HCT116 (cell line): Measurements from ENCODE around the gene CDK18.

Experiments used
- CEBPB ChIP-seq: IDR thresholded peaks from 2 replicates; pipeline ENCODE4 v1.6.1; 2012; ENCODE audit warnings: low read depth
- CTCF ChIP-seq, 3 experiments: fragments of 200-600 bp in 1 of 3; sonication (generic) in 1 of 3; IDR thresholded peaks in 2 of 3; conservative IDR thresholded peaks in 1 of 3; 2 replicates each; pipeline ENCODE4 v1.5.1; 2012 to 2017; ENCODE audit warnings: low read depth in 2 of 3, low read length in 2 of 3, antibody characterized with exemption in 1 of 3, borderline replicate concordance in 1 of 3, control low read depth in 1 of 3, mild to moderate bottlenecking in 1 of 3, mixed read lengths in 1 of 3, mixed run types in 1 of 3, moderate library complexity in 1 of 3; ENCODE audit not compliant: insufficient read depth in 1 of 3
- ELF1 ChIP-seq: IDR thresholded peaks from 2 replicates; pipeline ENCODE4 v1.6.1; 2012; ENCODE audit warnings: low read depth, borderline replicate concordance
- EZH2phosphoT487 ChIP-seq: fragments of 200-600 bp; IDR thresholded peaks from 2 replicates; pipeline ENCODE4 v1.6.1; 2018; ENCODE audit warnings: antibody characterized with exemption, borderline replicate concordance
- POLR2A ChIP-seq: IDR thresholded peaks from 2 replicates; pipeline ENCODE4 v1.7.0; 2011; ENCODE audit warnings: borderline replicate concordance; ENCODE audit not compliant: insufficient read depth, insufficient read length; ENCODE audit errors: extremely low read depth
- POLR2AphosphoS5 ChIP-seq: IDR thresholded peaks from 2 replicates; pipeline ENCODE4 v1.6.1; 2011; ENCODE audit warnings: mild to moderate bottlenecking, low read depth, low read length, moderate library complexity
- SIN3A ChIP-seq: IDR thresholded peaks from 2 replicates; pipeline ENCODE4 v1.6.1; 2012; ENCODE audit warnings: low read depth
- SP1 ChIP-seq: IDR thresholded peaks from 2 replicates; pipeline ENCODE4 v1.6.1; 2012; ENCODE audit warnings: low read depth
- YY1 ChIP-seq: IDR thresholded peaks from 2 replicates; pipeline ENCODE4 v1.6.1; 2011; ENCODE audit warnings: low read length, low read depth, moderate library complexity, mild to moderate bottlenecking; ENCODE audit not compliant: insufficient replicate concordance; ENCODE audit errors: extremely low read depth
- ZFX ChIP-seq: fragments of 450-650 bp; IDR thresholded peaks from 2 replicates; pipeline ENCODE4 v1.6.1; 2017

GRCh38 chr1:205537386-205538018, 33.0 kb downstream of the CDK18 start:
- TF ChIP-seq CTCF (IDR thresholded peaks at IDR 0.05 in 2 of 3, conservative IDR thresholded peaks at IDR 0.05 in 1 of 3; ENCODE audit: borderline replicate concordance in 1 of 3, insufficient read depth in 1 of 3, low read depth in 2 of 3, low read length in 2 of 3) (no peak), POLR2AphosphoS5 (no peak), CEBPB (no peak), POLR2A (no peak), YY1 (no peak), SIN3A (no peak), SP1 (no peak), ELF1 (no peak), EZH2phosphoT487 (no peak), ZFX (no peak)
